ENCODE results near the gene MOB3B.

The MOB3B gene

GRCh38 chr9:27440888-27441740, 88.5 kb downstream of the MOB3B start (continued):
- no peak for TF ChIP-seq MZF1 (tag by site-specific recombination; IDR thresholded peaks at IDR 0.05; ENCODE audit: borderline replicate concordance)
- no peak for TF ChIP-seq ZNF184 (tag by site-specific recombination; IDR thresholded peaks at IDR 0.05)
- TF ChIP-seq PBX3 (CRISPR knock-in tag; IDR thresholded peaks at IDR 0.05), result no peak
- TF ChIP-seq ZNF768 (tag by site-specific recombination; IDR thresholded peaks at IDR 0.05), result no peak
- 0 out of 2 replicates have a peak, but pooled peaks have one; percentile 22 for TF ChIP-seq FEZF1 (tag by site-specific recombination; IDR thresholded peaks at IDR 0.05)
- TF ChIP-seq TCF7L2 (IDR thresholded peaks at IDR 0.05; ENCODE audit: borderline replicate concordance, low read depth, low read length), result no peak
- TF ChIP-seq ZBTB10 (tag by site-specific recombination; IDR thresholded peaks at IDR 0.05), result no peak
- TF ChIP-seq ZNF791 (tag by site-specific recombination; IDR thresholded peaks at IDR 0.05), result no peak
- TF ChIP-seq ZNF692 (tag by site-specific recombination; IDR thresholded peaks at IDR 0.05), result no peak
- TF ChIP-seq ZNF704 (tag by site-specific recombination; IDR thresholded peaks at IDR 0.05), result no peak
- TF ChIP-seq ZNF423 (tag by site-specific recombination; IDR thresholded peaks at IDR 0.05), result peak; percentile 40; the same call in 1 of the 2 replicates
- no peak for TF ChIP-seq ZNF341 (tag by site-specific recombination; IDR thresholded peaks at IDR 0.05; ENCODE audit: low read depth)
- TF ChIP-seq ZNF280D (tag by site-specific recombination; IDR thresholded peaks at IDR 0.05), result no peak
- no peak for TF ChIP-seq ZNF433 (tag by site-specific recombination; IDR thresholded peaks at IDR 0.05; ENCODE audit: low read depth)
- TF ChIP-seq ZNF354C (tag by site-specific recombination; IDR thresholded peaks at IDR 0.05; ENCODE audit: borderline replicate concordance, low read depth), result no peak
- TF ChIP-seq ZNF394 (tag by site-specific recombination; IDR thresholded peaks at IDR 0.05; ENCODE audit: borderline replicate concordance), result no peak
- TF ChIP-seq ZIC2 (tag by site-specific recombination; IDR thresholded peaks at IDR 0.05), result 0 out of 2 replicates have a peak, but pooled peaks have one; percentile 29
- TF ChIP-seq SALL2 (tag by site-specific recombination; IDR thresholded peaks at IDR 0.05; ENCODE audit: borderline replicate concordance), result no peak
- no peak for TF ChIP-seq ZNF311 (tag by site-specific recombination; IDR thresholded peaks at IDR 0.05; ENCODE audit: borderline replicate concordance)
- no peak for TF ChIP-seq ZNF664 (tag by site-specific recombination; IDR thresholded peaks at IDR 0.05)
- TF ChIP-seq ZNF843 (tag by site-specific recombination; IDR thresholded peaks at IDR 0.05), result no peak

Measured in HEK293 (cell line).